ENCODE data around the gene TMEM9. TPM values are rescaled to one million over a fixed set of nuclear protein-coding genes. Genes with fewer than 3 reads are reported as not detected.

Gene TMEM9
- total and polyA plus RNA-seq, 8 donors, result 64.0 to 148 (median 133) TPM

- ATAC-seq (no peak), DNase-seq (no peak)
- H3K9me3 ChIP-seq, result no peaks in the 10 kb centered on the region
- no peak for TF ChIP-seq CTCF (IDR thresholded peaks at IDR 0.05)
- H3K4me1 ChIP-seq, result no peaks in the 10 kb centered on the region
- H3K36me3 ChIP-seq, result peaks cover 0 to 79% of the 10 kb centered on the region in 2 donors
- H3K4me3 ChIP-seq, result no peak overlapping the region
- H3K27ac ChIP-seq, result no peak overlapping the region
- no peaks in the 10 kb centered on the region for H3K27me3 ChIP-seq
- intact Hi-C loops (cut with DNase I), result no loop called here
Measured at GRCh38 chr1:201140941-201141260, 13.4 kb downstream of the TMEM9 start.

- no peak for TF ChIP-seq CTCF (IDR thresholded peaks at IDR 0.05)
- intact Hi-C loops (cut with DNase I), result no loop called here
- H3K27me3 ChIP-seq, result no peaks in the 10 kb centered on the region
Measured at GRCh38 chr1:201140235-201140940, 13.9 kb downstream of the TMEM9 start.

GRCh38 chr1:201139756-201140155 is 14.5 kb downstream of the TMEM9 start:
- Histone ChIP-seq H3K4me3 (no peak overlapping the region), H3K36me3 (peaks cover 0 to 79% of the 10 kb centered on the region in 2 donors), H3K4me1 (no peaks in the 10 kb centered on the region), H3K9me3 (no peaks in the 10 kb centered on the region), H3K27ac (no peak overlapping the region), H3K27me3 (no peaks in the 10 kb centered on the region)
- TF ChIP-seq CTCF (IDR thresholded peaks at IDR 0.05), result no peak
- no peak for DNase-seq
- ATAC-seq, result no peak
- intact Hi-C loops (cut with DNase I), result no loop called here

More at GRCh38 chr1:201140235-201140940, 13.9 kb downstream of the TMEM9 start:
- H3K4me3 ChIP-seq, result no peak overlapping the region
- H3K4me1 ChIP-seq, result no peaks in the 10 kb centered on the region
- ATAC-seq (no peak), DNase-seq (no peak)
- no peaks in the 10 kb centered on the region for H3K9me3 ChIP-seq
- no peak overlapping the region for H3K27ac ChIP-seq
- peaks cover 0 to 79% of the 10 kb centered on the region in 2 donors for H3K36me3 ChIP-seq

GRCh38 chr1:201139306-201139705 is 15.0 kb downstream of the TMEM9 start:
- peaks cover 0 to 79% of the 10 kb centered on the region in 2 donors for H3K36me3 ChIP-seq
- no peak overlapping the region for H3K27ac ChIP-seq
- H3K4me3 ChIP-seq, result no peak overlapping the region
- no peaks in the 10 kb centered on the region for H3K27me3 ChIP-seq
- intact Hi-C loops (cut with DNase I), result no loop called here
- TF ChIP-seq CTCF (IDR thresholded peaks at IDR 0.05), result no peak
- no peaks in the 10 kb centered on the region for H3K9me3 ChIP-seq
- no peak for DNase-seq
- no peaks in the 10 kb centered on the region for H3K4me1 ChIP-seq
- ATAC-seq, result no peak

- peak overlapping the region in 1 of 2 donors; percentile 7 for H3K27ac ChIP-seq
- H3K9me3 ChIP-seq, result no peaks in the 10 kb centered on the region
- ATAC-seq (no peak), DNase-seq (no peak)
- no peak for TF ChIP-seq CTCF (IDR thresholded peaks at IDR 0.05)
- H3K27me3 ChIP-seq, result no peaks in the 10 kb centered on the region
- H3K4me3 ChIP-seq, result no peak overlapping the region
- peaks cover 0 to 70% of the 10 kb centered on the region in 2 donors for H3K36me3 ChIP-seq
- intact Hi-C loops (cut with DNase I), result no loop called here
- H3K4me1 ChIP-seq, result no peaks in the 10 kb centered on the region
Measured at GRCh38 chr1:201138311-201138840, 15.9 kb downstream of the TMEM9 start.

Measured in left lung (tissue), 10 donors.